ENCODE data around the gene PHAF1. TPM values are rescaled to one million over a fixed set of nuclear protein-coding genes. Genes with fewer than 3 reads are reported as not detected.

Gene PHAF1
- total RNA-seq, 1 experiment from 2014 or later = 15.7 TPM

DNA sequence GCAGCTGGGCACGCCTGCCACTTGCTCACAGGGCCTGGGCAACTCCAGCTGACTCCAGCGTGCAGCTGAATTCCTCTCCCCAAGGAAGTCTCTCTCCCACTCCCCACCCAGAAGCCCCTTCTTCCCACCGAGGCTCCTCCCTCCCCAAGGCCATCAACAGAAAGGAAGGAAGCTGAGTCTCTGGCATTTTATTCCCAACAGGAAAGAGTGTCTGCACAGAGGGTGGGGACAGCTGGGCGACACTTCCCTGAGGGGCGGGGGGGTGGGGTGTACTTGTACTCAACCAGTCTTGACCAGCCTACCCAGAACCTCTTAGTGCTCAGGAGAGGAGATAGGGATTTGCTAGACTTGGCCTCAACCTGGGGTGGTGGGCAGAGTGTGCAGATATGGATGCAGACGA lies 80.3 kb downstream of the PHAF1 start, which contains the start of gene EXOC3L1:
TSS of gene EXOC3L1 (minus strand) at position 96 of the 400 bp plus-strand sequence. CDS start 460 bp downstream, outside the sequence.
- CTCF ChIA-PET = interaction anchor here (0.8 kb wide), 1 partner anchor 8 kb away, joined by 3 read pairs; no protein-coding TSS in a partner anchor
- no peak for TF ChIP-seq TCF7L2 (IDR thresholded peaks at IDR 0.05; ENCODE audit: low read depth, low read length)
- TF ChIP-seq, protein P1, sequence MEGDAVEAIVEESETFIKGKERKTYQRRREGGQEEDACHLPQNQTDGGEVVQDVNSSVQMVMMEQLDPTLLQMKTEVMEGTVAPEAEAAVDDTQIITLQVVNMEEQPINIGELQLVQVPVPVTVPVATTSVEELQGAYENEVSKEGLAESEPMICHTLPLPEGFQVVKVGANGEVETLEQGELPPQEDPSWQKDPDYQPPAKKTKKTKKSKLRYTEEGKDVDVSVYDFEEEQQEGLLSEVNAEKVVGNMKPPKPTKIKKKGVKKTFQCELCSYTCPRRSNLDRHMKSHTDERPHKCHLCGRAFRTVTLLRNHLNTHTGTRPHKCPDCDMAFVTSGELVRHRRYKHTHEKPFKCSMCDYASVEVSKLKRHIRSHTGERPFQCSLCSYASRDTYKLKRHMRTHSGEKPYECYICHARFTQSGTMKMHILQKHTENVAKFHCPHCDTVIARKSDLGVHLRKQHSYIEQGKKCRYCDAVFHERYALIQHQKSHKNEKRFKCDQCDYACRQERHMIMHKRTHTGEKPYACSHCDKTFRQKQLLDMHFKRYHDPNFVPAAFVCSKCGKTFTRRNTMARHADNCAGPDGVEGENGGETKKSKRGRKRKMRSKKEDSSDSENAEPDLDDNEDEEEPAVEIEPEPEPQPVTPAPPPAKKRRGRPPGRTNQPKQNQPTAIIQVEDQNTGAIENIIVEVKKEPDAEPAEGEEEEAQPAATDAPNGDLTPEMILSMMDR (IDR thresholded peaks at IDR 0.05) = no peak
- TF ChIP-seq POLR2AphosphoS5 (IDR thresholded peaks at IDR 0.05; ENCODE audit: low read depth, low read length) = no peak
- TF ChIP-seq, protein P2, sequence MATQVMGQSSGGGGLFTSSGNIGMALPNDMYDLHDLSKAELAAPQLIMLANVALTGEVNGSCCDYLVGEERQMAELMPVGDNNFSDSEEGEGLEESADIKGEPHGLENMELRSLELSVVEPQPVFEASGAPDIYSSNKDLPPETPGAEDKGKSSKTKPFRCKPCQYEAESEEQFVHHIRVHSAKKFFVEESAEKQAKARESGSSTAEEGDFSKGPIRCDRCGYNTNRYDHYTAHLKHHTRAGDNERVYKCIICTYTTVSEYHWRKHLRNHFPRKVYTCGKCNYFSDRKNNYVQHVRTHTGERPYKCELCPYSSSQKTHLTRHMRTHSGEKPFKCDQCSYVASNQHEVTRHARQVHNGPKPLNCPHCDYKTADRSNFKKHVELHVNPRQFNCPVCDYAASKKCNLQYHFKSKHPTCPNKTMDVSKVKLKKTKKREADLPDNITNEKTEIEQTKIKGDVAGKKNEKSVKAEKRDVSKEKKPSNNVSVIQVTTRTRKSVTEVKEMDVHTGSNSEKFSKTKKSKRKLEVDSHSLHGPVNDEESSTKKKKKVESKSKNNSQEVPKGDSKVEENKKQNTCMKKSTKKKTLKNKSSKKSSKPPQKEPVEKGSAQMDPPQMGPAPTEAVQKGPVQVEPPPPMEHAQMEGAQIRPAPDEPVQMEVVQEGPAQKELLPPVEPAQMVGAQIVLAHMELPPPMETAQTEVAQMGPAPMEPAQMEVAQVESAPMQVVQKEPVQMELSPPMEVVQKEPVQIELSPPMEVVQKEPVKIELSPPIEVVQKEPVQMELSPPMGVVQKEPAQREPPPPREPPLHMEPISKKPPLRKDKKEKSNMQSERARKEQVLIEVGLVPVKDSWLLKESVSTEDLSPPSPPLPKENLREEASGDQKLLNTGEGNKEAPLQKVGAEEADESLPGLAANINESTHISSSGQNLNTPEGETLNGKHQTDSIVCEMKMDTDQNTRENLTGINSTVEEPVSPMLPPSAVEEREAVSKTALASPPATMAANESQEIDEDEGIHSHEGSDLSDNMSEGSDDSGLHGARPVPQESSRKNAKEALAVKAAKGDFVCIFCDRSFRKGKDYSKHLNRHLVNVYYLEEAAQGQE (IDR thresholded peaks at IDR 0.05; ENCODE audit: insufficient read depth in 1 of 2, low read depth in 2 of 2, low read length in 1 of 2) = no peak
- no peak for TF ChIP-seq SIN3A (IDR thresholded peaks at IDR 0.05; ENCODE audit: borderline replicate concordance, insufficient read depth, low read depth, low read length)
- Histone ChIP-seq H3K9me3 (ENCODE audit: control insufficient read depth, insufficient read depth, low read depth, low read length) (no peaks in the 10 kb centered on the region), H3K27ac (ENCODE audit: low read length) (no peak within 1 kb of the TSS), H3K4me3 (ENCODE audit: low read depth in 2 of 2, low read length in 2 of 2) (no peak within 1 kb of the TSS), H3K27me3 (ENCODE audit: control insufficient read depth, insufficient read depth, low read length) (no peaks in the 10 kb centered on the region), H3K36me3 (ENCODE audit: control insufficient read depth, insufficient read depth, low read length) (peaks cover 14% of the 10 kb centered on the region; the same call in 1 of the 2 replicates), H3K4me1 (ENCODE audit: control insufficient read depth, insufficient read depth, low read length) (peaks cover 9% of the 10 kb centered on the region)
- no TSS peak for BruUV-seq (replicated peaks)
- POLR2A ChIA-PET = no interaction called here
- DNase-seq (ENCODE audit: low read depth, low spot score) (no peak), ATAC-seq (no peak)
- intact Hi-C loops (cut with micrococcal nuclease; ENCODE audit: unreplicated experiment) = no loop called here
- in situ Hi-C loops (cut with HindIII; ENCODE audit: low pct_unique_long_range_greater_than_20kb, low sequenced_read_pairs) = no loop called here

DNA sequence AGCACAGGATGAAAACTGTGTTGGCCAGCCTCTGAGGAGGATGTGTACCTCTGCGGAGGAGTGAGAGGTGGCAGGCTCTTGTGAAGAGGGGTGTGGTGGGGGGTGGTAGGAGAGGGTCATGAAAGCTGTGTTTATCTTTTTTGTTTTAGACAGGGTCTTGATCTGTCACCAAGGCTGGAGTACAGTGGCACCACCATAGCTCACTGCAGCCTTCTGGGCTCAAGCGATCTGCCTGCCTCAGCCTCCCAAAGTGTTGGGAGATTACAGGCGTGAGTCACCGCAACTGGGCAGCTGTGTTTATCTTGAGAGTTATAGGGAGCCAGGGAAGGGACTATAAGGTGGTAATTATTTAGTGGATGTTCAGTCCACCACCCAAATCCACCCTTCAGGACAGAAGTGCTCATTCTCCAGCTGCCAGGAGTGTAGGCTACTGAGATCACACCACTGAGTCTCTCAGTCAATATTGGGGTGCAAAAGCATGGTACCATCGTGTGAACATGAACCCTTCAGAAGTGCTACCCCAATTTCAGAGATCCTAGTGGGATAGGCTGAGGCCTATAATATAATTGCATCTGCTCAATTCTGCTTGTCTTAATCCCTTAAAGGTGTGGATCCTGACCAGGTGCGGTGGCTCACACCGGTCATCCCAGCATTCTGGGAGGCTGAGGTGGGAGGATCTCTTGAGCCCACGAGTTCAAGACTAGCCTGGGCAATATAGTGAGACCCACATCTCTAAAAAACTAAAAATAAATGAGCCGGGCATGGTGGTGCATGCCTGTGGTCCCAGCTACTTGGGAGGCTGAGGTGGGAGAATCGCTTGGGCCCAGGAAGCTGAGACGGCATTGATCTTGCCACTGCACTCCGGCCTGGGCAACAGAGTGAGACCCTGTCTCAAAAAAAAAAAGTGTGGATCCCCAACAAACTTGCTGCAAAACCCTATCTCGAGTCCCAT lies 81.0 kb downstream of the PHAF1 start:
- in situ Hi-C loops (cut with HindIII; ENCODE audit: low pct_unique_long_range_greater_than_20kb, low sequenced_read_pairs) (no loop called here), intact Hi-C loops (cut with micrococcal nuclease; ENCODE audit: unreplicated experiment) (no loop called here)
- Histone ChIP-seq H3K36me3 (ENCODE audit: control insufficient read depth, insufficient read depth, low read length) (peaks cover 17% of the 10 kb centered on the region; the same call in 1 of the 2 replicates), H3K27me3 (ENCODE audit: control insufficient read depth, insufficient read depth, low read length) (no peaks in the 10 kb centered on the region), H3K4me3 (ENCODE audit: low read depth in 2 of 2, low read length in 2 of 2) (no peak overlapping the region), H3K9me3 (ENCODE audit: control insufficient read depth, insufficient read depth, low read depth, low read length) (no peaks in the 10 kb centered on the region), H3K27ac (ENCODE audit: low read length) (no peak overlapping the region), H3K4me1 (ENCODE audit: control insufficient read depth, insufficient read depth, low read length) (peaks cover 9% of the 10 kb centered on the region)
- DNase-seq (ENCODE audit: low read depth, low spot score) (no peak), ATAC-seq (no peak)
- CTCF ChIA-PET = no interaction called here
- no TSS peak for BruUV-seq (replicated peaks)
- POLR2A ChIA-PET = no interaction called here
- TF ChIP-seq POLR2AphosphoS5 (IDR thresholded peaks at IDR 0.05; ENCODE audit: low read depth, low read length) = no peak
- no peak for TF ChIP-seq SIN3A (IDR thresholded peaks at IDR 0.05; ENCODE audit: borderline replicate concordance, insufficient read depth, low read depth, low read length)
- TF ChIP-seq, protein P2 (IDR thresholded peaks at IDR 0.05; ENCODE audit: insufficient read depth in 1 of 2, low read depth in 2 of 2, low read length in 1 of 2) = no peak
- no peak for TF ChIP-seq TCF7L2 (IDR thresholded peaks at IDR 0.05; ENCODE audit: low read depth, low read length)
- TF ChIP-seq, protein P1 (IDR thresholded peaks at IDR 0.05) = no peak

All from Panc1 (cell line).